Tongue (tissue), 2 donors: ENCODE data around the gene TMEM204. TPM values are rescaled to one million over a fixed set of nuclear protein-coding genes. Genes with fewer than 3 reads are reported as not detected.

Experiments used
- DNase-seq: peaks from one replicate; pipeline ENCODE4 v3.0.0-alpha.2; 2015
- total RNA-seq: library from RNA; depleted of rRNA; stranded (reverse); fragments of >200 nt; gene quantifications from one replicate; pipeline ENCODE4 v1.2.3, GENCODE V29; 2014

The TMEM204 gene
- total RNA-seq, 1 donor from 2014 or later: 19.3 TPM

DNA sequence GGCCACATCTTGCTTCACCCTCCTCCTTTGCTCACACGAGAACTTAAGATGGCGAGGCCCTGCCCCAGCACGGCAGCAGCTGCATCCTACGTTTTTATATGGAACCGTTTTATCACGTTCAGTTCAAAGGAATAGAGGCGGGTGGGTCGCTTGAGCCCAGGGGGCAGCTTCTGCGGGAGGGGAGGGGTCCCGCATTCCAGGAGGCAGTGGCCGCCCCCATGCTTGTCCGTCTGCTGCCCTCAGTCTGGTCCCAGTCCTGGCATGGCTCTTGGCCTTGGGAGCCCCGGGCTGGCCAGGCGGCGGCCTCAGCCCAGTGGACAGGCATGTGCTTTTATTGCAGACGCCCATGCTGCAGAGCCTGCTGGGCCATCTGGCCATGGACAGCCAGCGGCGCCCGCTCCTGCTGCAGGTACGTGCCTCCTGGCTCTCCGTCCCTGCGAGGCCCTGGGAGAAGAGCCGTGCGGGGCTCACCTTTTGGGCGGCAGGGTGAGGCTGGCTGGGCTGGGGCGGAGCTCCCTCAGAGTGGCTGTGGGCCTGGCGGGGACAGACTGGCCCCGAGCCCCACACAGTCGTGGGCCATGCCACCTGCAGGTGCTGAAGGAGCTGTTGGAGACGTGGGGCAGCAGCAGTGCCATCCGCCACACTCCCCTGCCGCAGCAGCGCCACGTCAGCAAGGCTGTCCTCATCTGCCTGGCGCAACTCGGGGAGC, 33.6 kb upstream of the TMEM204 start:
- no peak for DNase-seq

DNA sequence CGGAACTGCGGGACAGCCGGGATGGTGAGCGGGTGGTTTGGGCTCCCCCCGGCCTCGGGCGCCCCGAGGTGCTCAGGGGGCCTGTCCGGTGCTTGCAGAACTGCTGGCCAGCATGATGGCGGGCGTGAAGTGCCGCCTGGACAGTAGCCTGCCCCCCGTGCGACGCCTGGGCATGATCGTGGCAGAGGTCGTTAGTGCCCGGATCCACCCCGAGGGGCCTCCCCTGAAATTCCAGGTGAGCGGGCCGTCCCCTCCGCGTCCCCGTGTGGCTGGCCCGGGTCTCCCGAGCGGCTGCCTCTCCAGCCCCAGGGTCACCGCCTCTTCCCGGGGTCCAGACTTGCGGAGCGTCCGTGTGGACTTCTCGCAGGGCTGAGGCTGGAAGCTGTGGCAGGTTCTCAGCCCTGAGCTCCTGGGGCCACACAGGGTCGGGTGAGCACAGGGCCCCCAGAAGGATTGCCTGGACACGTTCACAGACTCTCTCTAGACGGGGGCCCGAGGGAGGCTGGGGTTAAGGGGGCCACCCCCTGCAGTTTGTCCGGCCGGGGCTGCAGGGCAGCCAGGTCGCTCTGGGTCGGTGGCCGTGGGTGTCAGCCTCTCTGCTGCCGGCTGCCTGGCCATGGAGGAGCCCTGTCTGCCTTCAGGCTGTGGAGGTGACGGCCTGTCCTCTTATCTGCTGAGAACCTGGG, 32.9 kb upstream of the TMEM204 start:
- DNase-seq: no peak

DNA sequence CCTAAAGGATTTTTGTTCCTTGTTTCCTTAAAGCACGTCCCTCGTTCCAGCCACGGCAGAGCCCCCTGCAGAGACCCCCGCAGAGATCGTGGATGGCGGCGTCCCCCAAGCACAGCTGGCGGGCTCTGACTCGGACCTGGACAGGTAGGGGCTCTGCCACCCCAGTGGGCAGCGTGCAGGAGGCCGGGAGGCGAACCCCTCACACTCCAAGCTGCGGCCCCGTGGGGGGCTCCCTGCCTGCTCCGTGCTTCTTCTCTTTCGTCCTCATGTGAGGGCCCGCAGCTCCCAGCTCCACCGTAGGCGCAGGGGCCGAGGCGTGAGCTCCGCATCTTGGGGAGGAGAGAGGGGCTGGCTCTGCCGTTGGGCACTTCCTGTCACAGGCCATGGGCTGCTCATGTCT, 31.8 kb upstream of the TMEM204 start:
- DNase-seq: no peak

DNA sequence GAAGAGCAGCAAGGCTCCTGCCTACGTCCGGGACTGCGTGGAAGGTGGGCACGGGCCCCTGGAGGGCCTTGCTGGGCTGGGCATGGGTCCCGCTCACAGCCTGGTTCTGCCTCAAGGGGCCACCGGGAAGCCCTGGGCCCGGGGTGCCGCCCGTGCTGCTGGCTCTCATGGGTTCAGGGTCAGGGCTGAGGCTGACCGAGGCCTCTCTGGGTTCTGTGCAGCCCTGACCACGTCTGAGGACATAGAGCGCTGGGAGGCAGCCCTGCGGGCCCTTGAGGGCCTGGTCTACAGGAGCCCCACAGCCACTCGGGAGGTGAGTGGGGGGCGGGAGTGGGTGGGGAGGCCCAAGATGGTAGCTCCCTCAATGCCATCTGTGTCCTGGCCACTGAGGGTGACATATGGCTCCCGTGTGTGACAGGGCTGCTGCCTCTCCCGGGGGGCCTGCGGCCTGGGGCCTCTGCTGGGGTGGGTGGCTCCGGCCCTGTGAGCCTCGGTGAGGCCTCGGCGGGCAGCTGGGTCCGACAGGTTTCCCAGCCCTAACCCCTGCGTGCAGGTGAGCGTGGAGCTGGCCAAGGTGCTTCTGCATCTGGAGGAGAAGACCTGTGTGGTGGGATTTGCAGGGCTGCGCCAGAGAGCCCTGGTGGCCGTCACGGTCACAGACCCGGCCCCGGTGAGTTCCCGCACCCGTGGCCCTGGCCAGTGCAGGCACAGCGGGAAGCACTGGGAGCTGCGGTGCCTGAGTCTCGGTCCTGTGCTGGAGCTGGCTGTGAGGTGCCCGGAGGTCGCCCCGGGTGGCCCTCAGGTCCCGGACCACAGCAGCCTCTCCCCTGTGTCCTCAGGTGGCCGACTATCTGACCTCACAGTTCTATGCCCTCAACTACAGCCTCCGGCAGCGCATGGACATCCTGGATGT, 31.1 kb upstream of the TMEM204 start:
- no peak for DNase-seq

DNA sequence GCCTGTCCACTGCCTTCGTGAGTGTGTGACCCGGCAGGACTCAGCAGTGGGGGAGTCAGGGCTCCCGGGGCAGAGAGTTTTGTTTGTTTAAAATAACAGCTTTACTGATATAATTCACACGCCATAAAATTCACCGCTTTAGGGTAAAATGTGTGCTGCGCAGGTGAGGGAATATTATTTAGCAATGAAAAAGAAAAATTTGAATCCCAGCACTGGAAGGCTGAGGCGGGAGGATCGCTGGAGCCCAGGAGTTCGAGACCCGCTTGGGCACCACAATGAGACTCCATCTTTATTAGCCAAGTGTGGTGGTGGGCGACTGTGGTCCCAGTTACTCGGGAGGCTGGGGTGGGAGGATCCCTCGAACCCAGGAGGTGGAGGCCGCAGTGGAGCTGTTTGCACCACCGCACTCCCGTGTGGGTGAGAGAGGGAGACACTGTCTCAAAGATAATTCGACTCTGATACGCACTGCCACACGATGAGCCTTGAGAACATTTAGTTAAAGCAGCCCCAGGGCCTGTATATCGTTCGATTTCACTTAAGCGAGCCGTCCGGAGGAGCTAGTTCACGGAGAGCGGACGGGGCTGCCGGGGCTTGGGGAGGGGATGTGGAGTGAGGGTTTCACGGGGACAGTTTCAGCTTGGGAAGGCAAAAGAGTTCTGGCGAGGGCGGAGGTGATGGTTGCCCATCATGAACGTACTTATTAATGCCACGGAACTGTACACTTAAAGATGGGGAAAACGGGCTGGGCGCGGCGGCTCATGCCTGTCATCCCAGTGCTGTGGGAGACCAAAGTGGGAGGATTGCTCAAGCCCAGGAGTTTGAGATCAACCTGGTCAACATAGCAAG, 30.1 kb upstream of the TMEM204 start:
- no peak for DNase-seq

DNA sequence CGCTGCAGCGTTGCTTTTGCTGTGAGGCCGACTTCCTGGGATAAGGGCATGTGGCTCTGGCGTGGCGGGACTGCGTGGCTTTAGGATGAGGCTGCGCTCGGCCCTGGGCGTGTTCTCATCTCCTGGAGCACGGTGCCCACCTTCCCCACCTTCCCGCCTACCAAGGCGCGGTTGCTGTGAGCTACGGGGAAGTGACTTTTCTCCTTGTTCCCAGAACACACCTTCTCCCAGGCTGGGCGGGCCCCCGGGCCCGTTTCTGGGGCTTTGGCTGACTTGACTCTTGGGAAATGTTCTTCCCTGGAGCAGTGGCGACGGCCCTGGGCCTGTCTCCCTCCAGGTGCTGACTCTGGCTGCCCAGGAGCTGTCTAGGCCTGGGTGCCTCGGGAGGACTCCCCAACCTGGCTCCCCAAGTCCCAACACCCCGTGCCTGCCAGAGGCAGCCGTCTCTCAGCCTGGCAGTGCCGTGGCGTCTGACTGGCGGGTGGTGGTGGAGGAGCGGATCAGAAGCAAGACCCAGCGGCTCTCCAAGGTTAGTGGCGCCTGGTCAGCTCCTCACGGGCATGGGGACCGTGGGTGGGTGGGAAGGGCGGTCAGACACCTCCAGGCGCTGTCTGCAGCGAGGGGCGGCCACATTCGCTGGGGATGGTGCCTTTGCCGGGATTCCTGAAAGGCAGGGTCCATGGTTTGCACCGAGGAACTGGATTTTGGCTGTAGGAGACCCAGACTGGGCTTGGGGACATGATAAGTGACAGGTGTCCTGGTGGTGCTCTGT, 28.2 kb upstream of the TMEM204 start:
- DNase-seq: no peak

DNA sequence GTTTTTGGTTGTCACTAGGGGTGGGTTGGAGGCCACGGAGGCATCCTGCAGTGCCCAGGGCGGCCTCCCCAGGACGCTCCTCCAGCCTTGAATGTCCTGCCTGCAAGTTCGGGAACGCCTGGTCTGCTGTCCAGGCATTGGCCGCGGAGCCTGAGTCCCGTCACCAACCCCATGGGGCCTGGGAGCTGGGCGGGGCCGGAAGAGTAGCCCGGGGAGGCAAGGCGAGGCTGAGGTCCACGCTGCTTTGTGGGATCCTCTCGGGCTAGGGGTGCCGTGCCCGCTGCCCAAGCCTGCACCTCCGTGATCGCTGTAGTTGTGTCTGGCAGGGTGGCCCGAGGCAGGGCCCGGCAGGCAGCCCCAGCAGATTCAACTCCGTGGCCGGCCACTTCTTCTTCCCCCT, 27.6 kb upstream of the TMEM204 start:
- no peak for DNase-seq

DNA sequence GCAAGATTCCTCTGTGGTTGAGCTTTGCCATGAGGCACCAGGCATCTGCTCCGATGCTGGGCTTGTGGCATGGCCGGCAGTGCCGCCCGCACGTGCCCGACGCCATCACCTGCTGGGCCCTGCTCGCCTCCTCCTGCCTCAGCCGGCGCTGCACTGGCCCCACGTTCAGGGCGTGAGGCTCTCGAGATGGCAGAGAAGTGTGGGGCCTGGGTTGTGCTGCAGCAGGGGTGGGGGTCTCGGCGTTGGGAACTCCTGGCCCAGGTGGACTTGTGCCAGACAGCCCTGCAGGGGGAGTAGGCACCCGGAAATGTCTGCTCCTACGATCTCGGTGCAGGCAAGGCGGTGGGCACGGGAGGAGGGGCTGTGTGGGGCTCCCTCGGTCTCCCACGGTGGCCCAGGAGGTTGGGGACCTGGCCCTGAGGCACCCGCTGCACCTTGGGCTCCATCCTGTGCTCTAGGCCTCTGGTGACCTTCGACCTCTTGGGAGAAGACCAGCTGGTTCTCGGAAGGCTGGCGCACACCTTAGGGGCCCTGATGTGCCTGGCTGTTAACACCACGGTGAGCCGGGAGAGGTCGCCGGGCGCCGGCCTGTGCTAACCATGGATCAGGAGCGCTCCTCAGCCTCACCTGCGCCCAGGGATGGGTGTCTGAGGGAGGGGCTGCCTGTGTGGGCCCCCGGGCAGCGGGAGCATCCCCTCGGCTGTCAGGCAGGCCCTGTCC, 26.8 kb upstream of the TMEM204 start:
- no peak for DNase-seq

DNA sequence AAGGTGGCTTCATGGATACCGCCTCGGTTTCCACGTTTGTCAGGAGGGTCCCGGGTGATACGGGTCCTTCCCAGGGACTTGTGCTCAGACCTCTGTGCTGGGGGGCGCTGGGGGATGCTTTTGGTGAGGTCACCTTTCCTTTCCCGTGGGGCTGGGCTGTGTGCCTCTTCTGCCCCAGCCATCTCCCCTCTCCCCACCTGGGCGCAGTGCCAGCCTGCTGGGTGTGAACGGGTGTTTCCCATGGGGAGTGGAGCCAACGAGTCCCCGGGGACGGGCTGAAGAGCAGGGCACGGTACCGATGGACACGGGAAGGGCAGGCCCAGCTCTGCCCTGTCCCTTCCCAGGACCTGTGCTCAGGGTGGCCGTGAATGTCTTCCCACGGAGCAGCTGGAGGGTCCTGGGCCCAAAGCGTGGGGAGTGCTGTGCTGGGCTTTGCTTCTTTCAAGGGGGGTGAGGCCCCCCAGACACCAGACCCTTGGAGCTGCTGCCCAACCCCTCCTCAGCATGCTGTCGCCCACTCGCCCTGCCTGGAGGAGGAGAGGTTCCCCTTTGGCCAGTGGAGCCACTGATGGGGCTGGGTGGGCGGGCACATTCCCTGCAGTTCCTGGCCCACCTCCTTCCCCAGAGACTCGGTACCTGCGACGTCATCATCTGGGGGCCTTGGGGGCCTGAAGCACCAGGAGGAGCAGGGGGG, 24.8 kb upstream of the TMEM204 start:
- no peak for DNase-seq

DNA sequence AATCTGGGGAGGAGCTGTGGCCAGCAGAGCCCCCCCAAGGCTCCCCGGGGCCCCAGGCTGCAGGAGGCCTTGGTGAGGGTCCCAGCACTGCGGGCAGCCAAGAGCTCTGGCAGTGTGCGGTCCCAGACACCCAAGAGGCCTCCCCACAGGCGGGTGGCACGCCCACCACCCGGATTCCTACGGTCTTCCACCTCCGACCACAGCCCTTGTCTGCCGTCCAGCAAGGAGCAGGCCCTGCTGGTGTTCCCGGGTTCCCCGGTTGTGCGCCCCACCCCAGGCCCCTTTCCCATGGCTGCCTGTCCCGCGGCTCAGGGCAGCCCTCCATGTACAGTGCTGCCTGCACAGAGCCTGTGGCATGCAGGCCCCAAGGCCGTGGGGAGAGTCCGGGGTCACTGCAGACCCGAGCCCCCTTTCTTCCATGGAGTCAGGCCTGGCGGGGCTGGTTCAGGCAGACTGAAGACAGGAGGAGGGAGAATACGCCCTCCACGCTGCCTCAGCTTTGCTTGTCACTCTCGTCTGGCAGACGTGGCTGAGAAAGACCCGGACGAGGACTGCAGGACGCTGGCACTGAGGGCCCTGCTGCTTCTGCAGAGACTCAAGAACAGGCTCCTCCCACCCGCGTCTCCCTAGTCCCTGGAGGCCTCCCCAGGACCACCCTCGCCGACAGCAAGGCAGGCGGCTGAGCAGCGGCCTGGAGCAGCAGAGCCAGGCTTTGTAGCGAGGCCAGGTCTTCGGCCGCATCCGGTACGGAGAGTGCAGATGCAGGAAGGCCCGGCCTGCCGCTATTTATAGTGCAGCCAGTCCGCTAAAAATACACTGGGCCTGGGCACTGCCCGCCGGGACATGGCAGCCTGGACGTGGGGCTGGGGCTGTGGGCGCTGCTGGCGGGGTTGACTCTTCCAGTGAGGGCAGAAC, 23.9 kb upstream of the TMEM204 start:
- peak; percentile 55 for DNase-seq

DNA sequence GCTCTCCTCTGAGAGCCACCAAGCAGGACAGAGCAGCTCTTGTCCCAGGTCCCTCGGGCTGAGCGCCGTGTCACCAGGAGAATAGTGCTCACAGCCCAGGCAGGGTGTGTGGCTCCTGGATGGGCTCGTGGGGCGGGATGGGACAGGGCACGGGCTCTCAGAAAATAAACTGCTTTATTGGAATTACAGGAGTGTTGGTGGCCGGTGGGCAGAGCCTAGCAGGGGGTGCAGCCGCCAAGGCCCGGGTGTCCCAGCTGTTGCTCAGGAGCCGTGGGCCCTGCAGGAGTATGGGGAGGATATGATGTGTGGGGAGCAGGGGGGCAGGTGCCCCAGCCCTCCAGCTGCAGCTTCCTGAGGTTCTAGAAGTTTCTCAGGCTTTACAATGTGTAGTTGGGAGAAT, 23.2 kb upstream of the TMEM204 start:
- no peak for DNase-seq

DNA sequence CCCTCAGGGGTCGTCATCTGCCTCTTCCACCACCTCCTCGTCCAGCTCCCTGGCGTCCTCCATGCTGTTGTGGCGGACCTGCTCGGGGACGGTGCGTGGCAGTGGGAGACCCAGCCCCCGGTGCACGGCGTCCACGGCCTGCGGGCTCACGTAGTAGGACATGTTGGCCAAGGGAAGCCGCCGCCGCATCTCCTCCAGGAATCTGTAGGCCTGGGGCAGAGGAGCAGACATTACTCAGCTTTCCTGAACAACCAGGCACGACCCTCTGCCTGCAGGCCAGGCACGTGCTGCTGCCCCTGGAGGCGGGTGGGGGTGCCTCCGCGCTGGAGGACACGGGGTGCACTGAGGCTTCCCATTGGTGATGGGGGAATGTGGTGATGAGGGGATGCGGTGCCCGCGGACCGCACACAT, 22.5 kb upstream of the TMEM204 start:
- DNase-seq: no peak

DNA sequence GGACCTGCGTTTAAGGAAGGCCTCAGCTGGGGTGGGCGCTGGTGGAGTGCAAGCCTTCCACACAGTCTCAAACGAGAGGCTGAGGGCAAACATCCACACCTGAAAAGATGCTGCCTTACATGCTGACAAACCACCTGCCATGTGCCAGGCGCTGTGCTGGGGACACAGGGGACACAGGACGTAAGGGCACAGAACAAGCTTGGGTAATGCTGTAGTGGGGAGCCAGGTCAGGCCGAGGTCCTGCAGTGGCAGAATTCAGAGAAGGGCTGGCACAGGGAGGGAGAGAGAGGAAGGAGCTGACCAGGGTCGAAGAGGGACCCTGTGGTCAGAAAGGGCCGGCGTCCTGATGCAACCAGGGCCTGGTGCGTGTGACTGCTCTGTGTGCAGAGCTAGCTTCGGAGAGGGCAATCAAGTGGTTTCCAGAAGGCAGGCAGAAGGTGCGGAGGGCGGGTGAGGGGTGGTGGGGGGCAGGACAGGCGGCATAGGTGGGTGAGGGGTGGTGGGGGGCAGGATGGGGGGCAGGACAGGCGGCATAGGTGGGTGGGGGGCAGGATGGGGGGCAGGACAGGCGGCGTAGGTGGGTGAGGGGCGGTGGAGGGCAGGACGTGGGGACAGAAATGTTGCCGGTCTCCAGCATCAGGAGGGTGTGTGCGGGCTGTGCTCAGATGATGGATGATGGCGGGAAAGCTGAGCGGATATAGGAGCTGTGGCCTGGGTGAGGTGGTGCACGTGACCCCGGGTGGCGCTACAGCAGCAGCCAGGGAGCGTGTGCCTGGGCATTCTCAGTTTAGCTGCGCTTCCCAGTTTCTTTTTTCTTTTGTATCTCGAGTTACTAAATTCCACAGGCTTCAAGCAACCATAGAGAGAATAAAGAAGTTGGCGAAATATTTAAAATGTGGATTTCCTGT, 21.6 kb upstream of the TMEM204 start:
- no peak for DNase-seq

DNA sequence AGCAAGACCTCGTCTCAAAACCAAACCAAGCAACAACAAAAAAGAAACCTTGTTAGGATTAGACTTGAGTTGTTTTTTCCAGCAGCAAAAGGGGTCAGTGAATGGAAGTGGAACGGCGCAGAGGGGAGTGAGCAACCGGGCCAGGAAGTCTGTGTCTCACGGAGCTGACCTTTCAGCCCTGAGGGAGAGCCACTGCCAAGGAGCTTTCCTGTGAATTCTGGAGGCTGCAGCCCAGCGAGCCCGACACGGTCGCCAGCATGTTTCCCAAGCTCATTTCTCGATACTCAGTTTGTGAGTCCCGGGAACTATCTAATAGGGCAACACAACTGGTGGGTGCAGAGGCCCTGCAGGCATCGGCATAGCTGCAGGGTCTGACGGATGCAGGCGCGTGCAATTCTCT, 20.7 kb upstream of the TMEM204 start:
- DNase-seq: no peak

DNA sequence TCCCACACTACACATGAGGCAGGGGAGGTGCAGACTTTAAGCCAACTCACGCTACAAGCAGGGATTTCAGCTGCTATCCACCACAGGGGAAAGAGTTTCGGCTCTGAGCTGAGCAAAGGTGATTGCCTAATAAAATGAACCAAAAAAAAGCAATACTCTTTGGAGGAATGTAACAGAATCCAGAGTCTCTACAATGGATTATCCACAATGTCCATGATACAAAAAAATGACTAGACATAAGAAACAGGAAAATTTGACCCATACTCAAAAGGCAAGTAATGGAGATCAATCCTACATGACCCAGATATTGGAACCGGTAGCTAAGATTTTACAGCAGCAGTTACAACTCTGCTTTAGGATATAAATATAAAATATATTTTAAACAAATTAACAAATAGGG, 19.0 kb upstream of the TMEM204 start:
- DNase-seq: no peak

DNA sequence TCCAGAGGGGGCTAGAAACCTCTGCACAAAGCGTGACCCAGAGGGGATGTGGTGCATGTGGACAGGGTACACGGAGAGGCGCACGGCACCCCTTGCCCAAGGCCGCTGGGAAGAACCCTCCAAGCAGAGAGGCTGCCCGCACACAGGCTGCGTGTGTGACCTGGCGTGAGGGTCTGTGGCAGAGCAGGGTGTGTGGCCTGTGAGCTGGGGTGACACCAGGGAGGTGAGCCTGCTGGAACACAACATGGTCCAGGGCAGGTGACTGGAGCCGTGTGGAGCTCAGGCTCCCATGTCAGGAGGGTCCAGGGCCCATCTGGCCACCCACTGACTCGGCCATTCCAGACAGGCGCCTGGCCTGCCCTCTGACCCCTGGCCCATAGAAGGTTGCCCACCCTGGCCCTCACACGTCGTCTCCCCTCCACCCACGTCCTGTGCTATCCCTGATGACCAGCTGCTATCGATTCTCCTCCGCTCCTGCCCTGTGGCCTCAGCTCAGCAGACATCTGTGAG, 14.8 kb upstream of the TMEM204 start:
- DNase-seq: no peak

DNA sequence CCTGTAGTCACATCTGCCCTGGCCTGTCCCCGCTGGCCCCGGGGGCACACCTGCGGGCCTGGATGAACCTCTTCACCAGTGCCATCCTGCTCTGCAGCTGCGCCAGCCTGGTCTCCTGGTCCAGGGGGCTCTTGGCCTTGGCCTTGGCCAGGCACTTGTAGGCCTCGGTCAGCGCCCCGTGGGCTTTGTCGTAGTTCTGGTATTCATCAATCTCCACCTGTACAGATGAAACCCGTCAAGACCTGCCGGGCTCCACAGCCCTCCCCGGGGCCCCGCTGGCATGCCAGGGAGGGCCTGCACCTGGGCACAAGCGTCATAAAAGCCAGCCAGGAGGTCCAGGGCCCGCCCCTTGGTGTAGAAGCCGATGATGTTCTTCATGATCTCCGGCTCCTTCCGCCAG, 13.6 kb upstream of the TMEM204 start:
- DNase-seq: no peak

DNA sequence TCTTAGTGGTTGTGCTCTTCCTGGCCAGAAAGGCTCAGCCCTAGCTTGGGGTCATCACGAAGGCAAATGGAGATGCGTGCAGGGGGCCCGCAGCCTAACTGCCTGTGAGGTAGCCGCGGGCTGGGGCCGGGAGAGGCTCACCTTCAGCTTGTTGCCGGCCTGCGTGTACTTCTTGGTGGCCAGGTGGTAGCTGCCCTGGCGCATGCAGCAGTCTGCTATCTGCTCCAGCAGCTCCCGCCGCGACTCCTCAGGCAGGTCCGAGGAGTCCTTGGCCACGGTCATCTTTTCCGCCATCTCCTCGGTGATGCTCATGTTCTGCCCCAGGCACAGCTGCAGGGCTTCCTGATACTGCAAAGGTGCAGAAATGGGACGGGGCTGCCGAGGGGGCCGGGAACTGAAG, 13.0 kb upstream of the TMEM204 start:
- DNase-seq: no peak
